Adrenal gland (tissue), 5 donors: ENCODE results near the gene GALK2.

ENCODE experiments used
- CTCF ChIP-seq, 6 experiments: fragments of 450-650 bp in 4 of 6; fragments of 200-600 bp in 2 of 6; sonication (generic) in 1 of 6; IDR thresholded peaks; 1 replicate in 5 of 6; 2 replicates in 1 of 6; pipeline versions ENCODE4 v1.5.1 to v1.8.0; 2016 to 2021; ENCODE audit warnings: antibody characterized with exemption in 6 of 6, mild to moderate bottlenecking in 2 of 6, moderate library complexity in 1 of 6
- POLR2A ChIP-seq, 2 donors: fragments of 450-650 bp; IDR thresholded peaks; one replicate each; pipeline ENCODE4 v1.6.1; 2017; ENCODE audit warnings: antibody characterized with exemption in 2 of 2, mild to moderate bottlenecking in 2 of 2, moderate library complexity in 1 of 2
- donor health status: DM: no; HTN: no; CAD: no.

- TF ChIP-seq CTCF (IDR thresholded peaks at IDR 0.05) = no peak
- no peak for TF ChIP-seq POLR2A (IDR thresholded peaks at IDR 0.05)
These were observed 42.9 kb downstream of the GALK2 start for GRCh38 chr15:49212897-49213296.
